GM19351 (cell line): ENCODE data around the gene EFCAB5.
"Not testable (repeated sequence)": the region's sequence is repeated elsewhere in the genome, so short reads cannot be mapped to it uniquely, and the experiment has no call there.

Experiments used
- ATAC-seq: cut with Tn5 transposase; IDR thresholded peaks from one replicate; pipeline ENCODE4 v1.9.1; 2021; ENCODE audit warnings: mild to moderate bottlenecking, moderate library complexity; ENCODE audit not compliant: unreplicated experiment

The EFCAB5 gene

GRCh38 chr17:29941334-29941733 is at the start of gene EFCAB5:
Gene EFCAB5, plus strand, starts transcription at chr17:29941634. Its CDS starts 163 bp downstream, at chr17:29941797.
- no peak for ATAC-seq

DNA sequence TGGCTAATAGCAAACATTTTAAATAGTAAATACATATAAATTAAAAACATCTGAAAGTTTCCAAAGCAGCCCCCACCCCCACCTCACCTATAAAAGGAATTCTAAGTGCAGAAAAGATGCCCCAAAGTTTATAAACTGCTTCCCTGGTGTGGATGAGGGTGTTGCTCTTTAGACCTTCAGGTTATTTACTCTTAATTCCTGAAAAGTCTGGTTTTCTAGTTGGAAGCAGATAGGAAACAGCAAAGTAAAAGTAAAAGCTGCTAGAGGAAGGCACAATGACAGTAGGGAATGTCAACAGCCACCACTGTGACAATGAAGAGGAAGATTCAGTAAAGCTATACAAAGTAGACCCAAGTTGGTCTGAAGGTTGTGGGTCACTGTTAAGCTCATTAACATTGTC is 49.2 kb upstream of the EFCAB5 start:
- ATAC-seq = no peak

DNA sequence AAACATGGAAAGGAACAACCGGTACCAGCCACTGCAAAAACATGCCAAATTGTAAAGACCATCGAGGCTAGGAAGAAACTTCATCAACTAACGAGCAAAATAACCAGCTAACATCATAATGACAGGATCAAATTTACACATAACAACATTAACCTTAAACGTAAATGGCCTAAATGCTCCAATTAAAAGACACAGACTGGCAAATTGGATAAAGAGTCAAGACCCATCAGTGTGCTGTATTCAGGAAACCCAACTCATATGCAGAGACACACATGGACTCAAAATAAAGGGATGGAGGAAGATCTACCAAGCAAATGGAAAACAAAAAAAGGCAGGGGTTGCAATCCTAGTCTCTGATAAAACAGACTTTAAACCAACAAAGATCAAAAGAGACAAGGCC is 44.3 kb upstream of the EFCAB5 start:
- not testable (repeated sequence) for ATAC-seq

- ATAC-seq = no peak
These were observed 38.0 kb upstream of the EFCAB5 start for GRCh38 chr17:29903471-29903870.

- no peak for ATAC-seq
These were observed 36.2 kb upstream of the EFCAB5 start for GRCh38 chr17:29905086-29905878.

DNA sequence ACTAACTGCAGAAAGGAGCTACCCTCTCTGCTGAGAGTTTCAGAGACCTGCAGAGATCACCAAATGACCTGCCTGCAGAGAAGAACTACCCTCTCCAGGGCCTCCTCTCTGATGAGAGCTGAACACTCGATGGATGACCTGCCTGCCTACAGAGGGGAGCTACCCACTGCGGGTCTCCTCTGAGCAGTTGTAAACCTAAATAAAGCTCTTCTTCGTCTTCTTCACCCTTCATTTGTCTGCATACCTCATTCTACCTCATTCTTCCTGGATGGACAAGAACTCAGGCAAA is 35.6 kb upstream of the EFCAB5 start:
- ATAC-seq = no peak

DNA sequence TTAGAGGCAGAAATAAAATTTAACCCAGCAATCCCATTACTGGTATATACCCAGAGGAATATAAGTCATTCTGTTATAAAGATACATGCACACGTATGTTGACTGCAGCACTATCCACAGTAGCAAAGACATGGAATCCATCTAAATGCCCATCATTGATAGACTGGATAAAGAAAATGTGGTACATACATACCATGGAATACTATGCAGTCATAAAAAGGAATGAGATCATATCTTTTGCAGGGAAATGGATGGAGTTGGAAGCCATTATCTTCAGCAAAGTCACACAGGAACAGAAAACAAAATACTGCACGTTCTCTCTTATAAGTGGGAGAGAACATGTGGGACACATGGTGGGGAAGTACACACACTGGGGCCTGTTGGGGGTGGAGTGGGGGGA is 34.5 kb upstream of the EFCAB5 start:
- no peak for ATAC-seq

GRCh38 chr17:29909236-29910003 is 32.0 kb upstream of the EFCAB5 start:
- no peak for ATAC-seq

DNA sequence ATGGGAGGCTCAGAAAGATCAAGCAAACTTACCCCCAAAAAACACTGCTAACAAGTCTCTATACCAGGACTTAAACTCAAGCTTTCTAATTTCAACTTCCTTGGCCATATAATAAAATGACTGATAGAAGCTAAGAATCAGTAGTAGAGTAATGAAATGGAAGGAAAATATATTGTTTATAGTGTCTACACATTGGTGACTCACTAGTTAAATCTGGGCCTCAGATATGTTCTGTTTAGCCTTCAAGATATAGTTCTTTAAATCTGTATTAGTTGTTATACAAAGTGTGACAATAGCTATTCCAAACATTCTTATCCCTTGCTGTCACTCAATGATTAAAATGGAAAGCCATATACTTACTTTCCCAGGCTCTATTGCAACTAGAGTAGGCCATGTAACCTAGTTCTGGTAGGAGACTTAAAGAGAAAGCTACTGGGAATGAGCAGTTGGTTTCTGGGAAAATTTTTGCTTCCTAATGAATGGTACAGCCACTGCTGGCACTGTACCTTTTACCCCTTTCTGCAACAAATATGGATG is 29.7 kb upstream of the EFCAB5 start:
- no peak for ATAC-seq

DNA sequence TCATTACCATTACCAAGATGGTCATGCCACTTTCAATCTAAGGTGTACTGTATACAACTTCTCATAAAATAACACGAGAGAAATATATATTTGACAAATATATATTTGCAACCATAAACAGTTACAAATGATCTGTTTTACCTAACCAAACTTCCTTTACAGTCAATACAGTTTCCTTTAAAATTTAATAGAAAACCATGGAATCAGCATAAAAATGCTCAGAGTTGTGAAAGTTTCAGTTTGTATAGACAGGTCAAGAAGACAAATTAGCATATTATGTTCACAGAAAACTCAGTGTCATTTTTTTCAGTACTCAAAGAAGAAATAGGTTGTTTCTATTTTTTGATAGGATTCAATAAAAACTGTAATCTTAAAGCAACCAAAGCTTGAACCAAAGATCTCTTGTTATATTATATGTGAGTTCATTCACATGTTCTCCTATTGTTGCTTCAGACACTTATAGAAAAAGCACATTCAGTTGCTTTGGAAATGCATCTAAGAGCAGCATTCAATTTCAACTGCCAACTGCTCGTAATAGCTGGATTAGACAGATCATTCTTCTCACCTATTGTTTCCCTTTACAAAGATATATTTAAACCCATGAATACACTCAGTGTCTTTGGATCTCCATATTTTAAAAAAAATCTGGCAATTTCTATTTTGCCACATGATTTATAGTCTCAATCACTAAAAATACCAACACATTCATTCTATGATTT is 26.5 kb upstream of the EFCAB5 start:
- no peak for ATAC-seq

DNA sequence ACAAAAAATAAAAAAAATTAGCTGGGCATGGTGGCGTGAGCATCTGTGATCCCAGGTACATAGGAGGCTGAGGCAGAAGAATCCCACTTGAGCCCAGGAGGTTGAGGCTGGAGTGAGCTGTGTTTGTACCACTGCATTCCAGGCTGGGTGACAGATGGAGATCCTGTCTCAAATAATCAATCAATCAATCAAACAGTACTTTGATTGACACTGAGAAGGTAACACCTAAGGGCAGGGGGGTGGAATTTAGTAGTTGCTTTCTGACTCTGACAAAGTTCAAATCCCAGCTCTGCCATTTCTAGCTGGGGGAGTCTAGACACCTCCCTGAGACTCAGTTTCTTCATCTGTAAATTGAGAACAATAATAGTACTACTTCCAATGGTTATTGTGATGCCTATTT is 23.4 kb upstream of the EFCAB5 start:
- ATAC-seq = no peak

GRCh38 chr17:29918922-29919856 is 22.2 kb upstream of the EFCAB5 start:
- no peak for ATAC-seq

GRCh38 chr17:29924786-29925185 is 16.6 kb upstream of the EFCAB5 start:
- ATAC-seq = no peak

DNA sequence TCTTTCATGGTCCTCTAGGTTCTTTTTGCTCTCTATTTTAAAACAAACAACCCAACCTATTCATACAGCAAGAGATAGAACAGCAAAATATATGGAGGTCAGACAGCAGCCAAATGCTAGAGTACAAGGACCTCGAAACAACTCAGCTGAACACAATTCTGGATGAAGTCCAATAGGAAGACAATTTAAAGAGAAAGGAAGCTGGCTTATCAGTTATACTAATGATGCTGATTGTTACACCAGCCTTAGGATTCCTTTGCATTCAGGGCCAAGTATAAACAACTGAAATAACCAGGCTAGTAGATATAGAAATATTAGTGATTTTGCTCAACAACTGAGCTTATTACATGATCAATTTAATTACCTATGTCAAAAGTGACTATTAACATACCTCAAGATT is 13.9 kb upstream of the EFCAB5 start:
- no peak for ATAC-seq

GRCh38 chr17:29929006-29929532 is 12.4 kb upstream of the EFCAB5 start:
- ATAC-seq = no peak

DNA sequence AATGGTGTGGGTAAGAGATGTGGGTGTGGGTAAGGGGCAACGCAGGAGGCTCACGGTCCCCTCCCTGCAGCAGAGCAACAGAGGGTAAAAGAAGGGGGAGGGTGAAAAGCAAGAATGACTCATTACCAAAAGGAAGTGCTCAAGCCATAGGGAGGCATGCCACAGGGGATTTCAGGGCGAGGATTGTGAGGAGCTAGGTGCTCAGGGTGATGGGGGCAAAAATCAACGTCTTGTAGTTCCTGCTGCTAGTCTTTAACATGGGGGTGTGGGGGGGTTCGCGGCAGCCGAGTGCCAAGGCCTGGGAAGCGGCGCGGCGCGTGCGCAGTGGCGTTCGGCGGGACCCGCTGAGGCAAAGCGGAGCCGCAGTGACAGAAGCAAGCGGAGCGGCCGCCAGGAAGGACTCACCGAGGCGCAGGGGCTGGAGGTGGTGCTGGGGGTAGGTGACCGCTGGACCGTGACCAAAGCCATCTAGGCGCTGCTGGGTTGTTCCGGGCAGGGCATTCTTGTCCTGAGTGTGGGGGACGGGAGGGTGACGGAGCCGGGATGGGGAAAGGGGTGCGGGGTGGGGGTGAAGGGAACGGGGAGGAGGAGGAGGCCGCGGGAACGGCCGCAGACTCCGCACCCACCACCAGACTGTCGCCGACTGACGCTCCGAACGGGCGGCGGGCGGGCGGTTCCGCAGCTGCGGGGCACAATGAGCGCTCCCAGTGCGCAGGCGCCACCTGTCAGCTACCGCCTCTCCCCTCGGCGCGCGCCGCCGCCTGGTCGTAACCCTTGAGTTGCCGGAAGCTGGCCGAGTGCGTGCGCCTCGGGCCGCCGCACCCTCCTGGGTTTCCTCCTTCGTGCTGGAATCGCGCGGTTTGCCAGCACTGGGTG is 11.7 kb upstream of the EFCAB5 start, which contains the start of gene SSH2:
Gene SSH2, minus strand, starts transcription at position 696 of the 876 bp plus-strand sequence. Its CDS starts 228 bp downstream, at position 468.
- ATAC-seq = peak; percentile 50

DNA sequence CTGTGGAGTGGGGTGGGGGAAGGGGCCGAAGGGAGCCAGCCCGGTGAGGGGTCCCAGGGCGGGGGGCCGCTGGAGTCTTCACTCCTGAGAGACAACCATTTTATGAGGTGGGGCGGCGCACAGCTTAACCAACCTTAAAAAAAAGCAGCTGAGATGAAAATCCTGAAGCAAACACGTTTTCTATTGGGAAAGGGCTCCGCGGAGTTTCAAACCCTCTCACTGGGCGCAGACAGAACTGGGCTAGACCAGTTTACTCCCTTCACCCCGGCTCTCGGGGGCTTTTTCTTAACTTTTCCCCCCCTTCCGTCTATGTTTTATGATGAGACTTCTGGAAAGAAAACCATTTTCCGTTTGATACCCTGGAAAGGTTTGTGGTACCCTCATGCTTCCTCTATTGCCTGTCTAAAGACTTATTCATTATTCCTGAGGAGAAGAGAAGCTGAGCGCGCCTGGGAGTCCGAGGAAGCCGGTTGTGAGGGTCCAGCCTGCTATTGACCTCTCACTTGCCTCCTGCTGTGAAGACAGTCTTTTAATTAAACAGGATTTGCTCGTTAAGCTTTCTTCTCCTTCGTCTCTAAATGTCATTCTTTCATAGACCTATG is 10.9 kb upstream of the EFCAB5 start:
- ATAC-seq = peak; percentile 7

GRCh38 chr17:29931231-29931932 is 10.1 kb upstream of the EFCAB5 start:
- peak; percentile 67 for ATAC-seq
